HuH-7 (cell line): Measurements from ENCODE around the gene PERM1.
"Not testable (repeated sequence)": the region's sequence is repeated elsewhere in the genome, so short reads cannot be mapped to it uniquely, and the experiment has no call there.

ENCODE experiments used
- DNase-seq: peaks from one replicate; pipeline ENCODE4 v3.0.0; 2011; ENCODE audit warnings: low spot score

PERM1 gene

GRCh38 chr1:998995-999724 is 17.3 kb upstream of the PERM1 start:
- DNase-seq, result peak; percentile 20

- no peak for DNase-seq
Observed at GRCh38 chr1:998745-998994, 16.8 kb upstream of the PERM1 start.

DNA sequence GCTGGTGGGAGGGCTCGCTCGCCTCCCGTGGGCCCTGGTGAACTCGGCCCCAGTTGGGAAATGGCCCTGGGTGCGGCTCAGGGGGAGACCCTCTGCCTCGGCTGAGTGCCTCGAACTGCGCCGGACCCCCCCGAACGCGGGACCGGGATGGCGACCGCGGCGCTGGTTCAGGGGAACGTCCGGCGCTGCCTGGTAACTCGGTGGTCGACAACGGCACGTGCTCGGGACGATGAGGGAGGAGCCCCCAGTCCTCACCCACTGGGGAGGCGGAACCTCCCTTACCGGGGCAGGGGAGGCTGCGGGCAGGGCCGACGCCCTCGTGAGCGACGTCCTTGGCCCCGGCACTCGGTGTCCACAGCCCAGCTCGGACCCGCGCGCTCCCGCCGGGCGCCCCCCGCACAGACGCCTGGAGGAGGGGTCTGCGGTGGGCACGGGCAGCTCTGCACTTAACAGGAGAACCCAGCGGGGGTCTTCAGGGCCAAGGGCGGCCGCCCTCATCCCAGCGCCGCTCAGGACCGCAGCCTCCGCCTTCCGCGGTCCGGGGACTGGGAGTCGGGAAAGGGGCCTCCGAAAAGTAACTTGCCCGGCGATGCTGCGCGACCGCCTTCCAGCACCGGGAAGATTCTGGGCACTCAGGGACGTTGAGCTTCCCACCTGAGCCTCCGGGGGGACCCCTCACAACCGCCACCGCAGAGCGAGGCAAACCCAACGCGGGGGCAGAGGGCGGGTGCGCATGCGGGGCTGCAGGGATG is 16.3 kb upstream of the PERM1 start:
- no peak for DNase-seq

- DNase-seq, result no peak
Observed at GRCh38 chr1:997713-997992, 15.8 kb upstream of the PERM1 start.

DNA sequence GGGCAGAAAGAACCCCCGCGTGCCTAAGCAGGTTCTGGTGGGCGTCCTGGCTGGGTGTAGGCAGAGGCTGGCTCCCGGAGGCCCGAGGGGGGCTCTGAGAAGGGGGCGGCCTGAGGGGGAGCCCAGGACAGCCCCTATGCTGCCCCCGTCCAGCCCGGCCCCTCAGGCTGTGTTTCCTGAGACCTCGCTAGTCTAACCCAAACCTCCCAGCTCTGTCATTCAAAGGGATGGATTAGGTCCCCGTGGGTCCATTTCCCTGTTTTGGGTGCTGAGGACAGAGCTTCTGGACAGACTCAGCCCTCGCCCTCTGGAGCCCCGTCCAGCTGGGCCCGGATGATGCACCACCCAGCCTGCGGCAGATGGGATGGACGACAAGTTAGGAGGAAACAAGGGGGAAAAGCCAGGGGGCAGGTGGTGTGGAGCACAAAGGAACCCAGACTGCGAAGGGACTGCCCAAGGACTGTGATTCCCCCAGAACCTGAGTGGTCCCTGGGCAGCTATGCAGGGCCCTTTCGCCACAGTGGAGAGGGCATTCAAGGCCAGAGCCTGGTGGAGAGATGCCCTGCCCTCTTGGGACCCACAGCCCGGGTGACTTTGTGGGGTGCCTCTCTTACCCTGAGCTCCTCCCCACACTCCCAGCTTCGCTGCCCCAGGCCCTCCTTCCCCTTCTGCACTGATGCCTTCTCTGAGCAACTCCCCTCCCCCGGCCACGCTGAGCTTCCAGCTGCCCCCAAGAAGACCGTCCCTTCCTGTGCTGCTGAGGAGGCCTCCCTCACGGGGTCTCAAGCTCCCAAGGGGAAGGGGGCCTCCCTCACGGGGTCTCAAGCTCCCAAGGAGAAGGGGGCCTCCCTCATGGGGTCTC is 15.2 kb upstream of the PERM1 start:
- DNase-seq, result no peak

- DNase-seq, result no peak
Observed at GRCh38 chr1:995665-996633, 14.1 kb upstream of the PERM1 start.

- not testable (repeated sequence) for DNase-seq
Observed at GRCh38 chr1:994546-994945, 12.7 kb upstream of the PERM1 start.

DNA sequence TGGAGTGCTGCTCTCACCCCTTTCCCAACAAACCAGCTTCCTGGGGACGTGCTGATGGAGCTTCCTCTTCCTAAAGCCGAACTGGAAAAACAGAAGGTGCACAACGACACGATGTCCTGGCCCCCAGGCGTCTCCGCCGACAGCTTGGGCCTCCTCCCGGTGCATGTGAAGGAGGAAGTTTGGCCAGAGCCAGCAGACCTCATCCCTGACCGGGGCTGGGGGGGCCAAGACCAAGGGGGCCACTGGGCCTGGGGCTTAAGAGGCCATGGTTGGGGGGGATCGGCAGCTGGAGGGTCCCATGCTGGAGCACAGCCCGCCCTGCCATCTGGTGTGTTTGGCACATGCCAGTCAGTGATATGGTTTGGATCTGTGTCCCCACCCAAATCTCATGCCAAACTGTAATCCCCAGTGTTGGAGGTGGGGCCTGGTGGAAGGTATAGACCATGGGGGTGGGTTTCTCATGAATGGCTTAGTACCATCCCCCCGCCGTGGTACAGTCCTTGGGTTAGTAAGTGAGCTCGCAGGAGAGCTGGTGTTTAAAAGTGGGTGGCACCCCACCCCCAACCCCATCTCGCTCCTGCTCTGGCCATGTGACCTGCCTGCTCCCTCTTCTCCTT is 11.6 kb upstream of the PERM1 start:
- no peak for DNase-seq

- no peak for DNase-seq
Observed at GRCh38 chr1:992362-992761, 10.5 kb upstream of the PERM1 start.

DNA sequence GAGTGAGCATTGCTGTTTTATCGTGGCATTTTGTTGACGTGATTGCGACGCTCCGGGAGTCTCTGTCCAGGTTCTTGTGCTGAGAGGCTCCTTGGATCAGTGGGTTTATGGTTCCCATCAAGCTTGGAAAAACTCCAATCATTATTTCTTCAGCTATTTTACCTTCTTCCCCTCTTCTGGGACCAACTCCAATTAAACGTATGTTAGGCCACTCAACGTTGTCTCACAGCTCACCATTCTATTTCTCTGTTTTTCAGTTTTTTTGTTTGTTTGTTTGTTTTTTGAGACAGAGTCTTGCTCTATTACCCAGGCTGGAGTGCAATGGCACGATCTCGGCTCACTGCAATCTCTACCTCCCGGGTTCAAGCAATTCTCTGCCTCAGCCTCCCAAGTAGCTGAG is 10.0 kb upstream of the PERM1 start:
- no peak for DNase-seq

DNA sequence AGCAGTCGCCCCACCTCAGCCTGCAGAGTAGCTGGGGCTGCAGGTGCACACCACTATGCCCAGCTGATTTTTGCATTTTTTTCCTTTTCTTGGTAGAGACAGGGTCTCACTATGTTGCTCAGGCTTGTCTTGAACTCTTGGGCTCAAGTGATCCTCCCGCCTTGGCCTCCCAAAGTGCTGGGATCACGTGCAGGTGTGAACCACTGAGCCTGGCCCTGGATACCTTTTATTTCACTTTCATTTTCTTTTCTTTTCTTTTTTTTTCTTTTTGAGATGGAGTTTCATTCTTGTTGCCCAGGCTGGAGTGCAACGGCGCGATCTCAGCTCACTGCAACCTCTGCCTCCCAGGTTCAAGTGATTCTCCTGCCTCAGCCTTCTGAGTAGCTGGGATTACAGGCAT is 9.4 kb upstream of the PERM1 start:
- DNase-seq, result not testable (repeated sequence)

- not testable (repeated sequence) for DNase-seq
Observed at GRCh38 chr1:988061-988460, 6.2 kb upstream of the PERM1 start.

DNA sequence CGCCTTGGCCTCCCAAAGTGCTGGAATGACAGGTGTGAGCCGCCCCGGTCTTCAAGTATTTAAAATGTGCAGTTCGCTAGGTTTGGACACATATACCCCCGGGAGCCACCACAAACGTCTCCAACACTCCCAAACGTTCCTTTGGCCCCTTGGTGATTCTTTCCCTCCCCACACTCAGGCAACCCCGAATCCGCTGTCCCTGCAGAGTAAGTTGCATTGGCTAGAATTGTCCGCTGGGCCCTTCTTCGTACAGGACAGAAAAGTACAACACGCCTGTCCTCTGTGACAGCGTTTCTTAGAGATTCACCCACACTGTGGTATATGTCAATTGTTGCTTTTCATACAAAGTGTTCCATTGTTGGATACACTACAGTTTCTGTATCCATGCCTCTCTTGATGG is 3.2 kb upstream of the PERM1 start:
- no peak for DNase-seq

DNA sequence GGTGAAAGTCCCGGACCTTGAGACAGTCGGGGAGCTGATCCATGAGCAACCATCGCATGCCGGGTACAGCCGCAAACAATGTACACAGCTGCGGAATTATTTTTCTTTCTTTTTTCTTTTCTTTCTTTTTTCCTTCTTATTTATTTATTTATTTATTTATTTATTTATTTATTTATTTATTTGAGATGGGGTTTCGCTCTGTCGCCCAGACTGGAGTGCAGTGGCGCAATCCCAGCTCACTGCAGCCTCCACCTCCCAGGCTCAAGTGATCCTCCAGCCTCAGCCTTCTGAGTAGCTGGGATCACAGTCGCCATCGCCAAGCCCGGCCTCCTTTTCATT is 2.6 kb upstream of the PERM1 start:
- DNase-seq, result no peak

DNA sequence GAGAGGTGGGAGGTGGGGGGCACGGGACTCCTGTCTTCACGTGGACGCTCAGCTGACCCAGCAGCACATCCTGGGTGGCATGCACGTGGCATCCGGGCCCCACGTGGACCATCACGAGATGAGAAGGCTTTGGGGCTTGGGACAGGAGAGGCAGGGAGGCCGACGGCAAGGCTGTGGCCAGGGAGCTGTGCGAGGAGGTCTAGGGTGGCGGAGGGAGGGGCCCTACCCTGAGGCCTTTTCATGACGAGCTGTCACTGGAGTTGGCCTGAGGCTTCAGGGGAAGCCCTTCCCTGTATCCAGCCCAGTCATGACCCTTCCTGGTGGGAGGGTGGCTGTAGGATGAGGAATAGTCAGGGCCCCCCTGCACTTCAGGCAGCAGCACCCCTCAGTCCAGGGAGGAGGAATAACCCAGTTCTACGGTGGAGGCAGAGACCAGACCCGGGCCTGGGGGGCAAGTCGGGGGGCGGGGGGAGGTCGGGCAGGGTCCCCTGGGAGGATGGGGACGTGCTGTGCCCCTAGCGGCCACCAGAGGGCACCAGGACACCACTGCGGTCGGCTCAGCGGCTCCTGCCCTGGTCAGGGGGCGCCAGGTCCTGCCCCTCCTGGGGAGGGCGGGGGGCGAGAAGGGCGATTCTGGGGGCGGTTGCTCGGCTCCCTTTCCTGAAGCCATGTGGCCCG is 2.0 kb upstream of the PERM1 start:
- no peak for DNase-seq

GRCh38 chr1:982765-983436 is 1.0 kb upstream of the PERM1 start:
- no peak for DNase-seq

DNA sequence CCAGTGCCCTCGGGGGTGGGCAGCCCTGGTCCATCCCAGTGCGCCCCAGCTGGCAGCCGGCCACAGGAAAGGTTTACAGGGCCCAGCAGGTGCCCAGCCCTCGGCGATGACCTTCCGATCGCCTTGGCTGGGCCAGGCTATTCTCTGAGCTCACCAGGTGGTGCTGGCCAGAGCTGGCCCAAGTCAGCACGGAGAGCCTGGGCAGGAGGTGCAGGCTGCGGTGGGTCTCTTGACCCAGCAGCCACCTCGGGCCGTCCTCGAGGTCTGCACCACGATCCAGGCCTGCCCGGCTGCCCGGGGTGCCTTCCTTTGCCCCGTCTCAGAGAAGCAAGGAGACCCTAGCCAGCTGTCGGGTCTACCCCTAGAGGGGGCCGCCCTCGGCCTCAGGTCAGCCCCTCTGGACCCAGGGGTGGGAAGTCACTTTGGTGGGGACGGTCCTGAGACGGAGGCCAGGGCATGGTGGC is 370 bp downstream of the PERM1 start:
- DNase-seq, result no peak

- no peak for DNase-seq
Observed at GRCh38 chr1:980602-981395, 1.1 kb downstream of the PERM1 start.

DNA sequence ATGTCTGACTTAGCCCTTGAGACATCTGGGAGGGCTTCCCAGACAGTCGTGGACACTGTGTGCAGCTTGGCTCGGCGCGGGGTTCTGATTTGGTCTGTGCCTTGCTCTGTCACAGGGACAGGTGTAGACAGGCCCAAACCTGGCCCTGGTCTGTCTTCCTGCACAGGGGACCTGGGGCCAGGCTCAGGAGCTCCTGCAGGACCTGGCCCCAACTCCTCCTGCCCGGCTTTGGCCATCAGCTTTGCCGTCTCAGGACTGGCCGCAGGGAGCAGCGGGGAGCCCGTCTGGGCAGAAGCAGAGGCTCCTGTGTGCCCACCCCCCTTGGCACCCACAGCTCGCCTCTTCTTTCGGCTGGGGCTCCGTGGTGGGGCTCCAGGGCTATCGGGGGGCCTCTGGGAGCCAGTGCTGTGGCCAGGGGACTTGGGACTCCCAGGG is 1.7 kb downstream of the PERM1 start:
- no peak for DNase-seq

DNA sequence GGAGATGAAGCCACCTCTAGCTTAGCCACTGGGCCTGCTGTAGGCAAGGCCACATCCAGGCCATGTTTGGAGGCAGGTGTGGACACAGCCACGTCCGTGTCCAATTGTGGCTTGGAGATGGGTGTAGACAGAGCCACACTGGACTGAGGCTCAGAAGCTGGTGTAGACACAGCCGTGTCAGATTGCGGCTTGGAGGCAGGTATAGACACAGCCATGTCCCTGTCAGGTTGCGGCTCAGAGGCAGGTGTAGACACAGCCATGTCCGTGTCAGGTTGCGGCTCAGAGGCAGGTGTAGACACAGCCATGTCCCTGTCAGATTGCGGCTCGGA is 2.2 kb downstream of the PERM1 start:
- DNase-seq, result no peak
